Measurements from ENCODE around the gene SERTAD2.

The SERTAD2 gene

DNA sequence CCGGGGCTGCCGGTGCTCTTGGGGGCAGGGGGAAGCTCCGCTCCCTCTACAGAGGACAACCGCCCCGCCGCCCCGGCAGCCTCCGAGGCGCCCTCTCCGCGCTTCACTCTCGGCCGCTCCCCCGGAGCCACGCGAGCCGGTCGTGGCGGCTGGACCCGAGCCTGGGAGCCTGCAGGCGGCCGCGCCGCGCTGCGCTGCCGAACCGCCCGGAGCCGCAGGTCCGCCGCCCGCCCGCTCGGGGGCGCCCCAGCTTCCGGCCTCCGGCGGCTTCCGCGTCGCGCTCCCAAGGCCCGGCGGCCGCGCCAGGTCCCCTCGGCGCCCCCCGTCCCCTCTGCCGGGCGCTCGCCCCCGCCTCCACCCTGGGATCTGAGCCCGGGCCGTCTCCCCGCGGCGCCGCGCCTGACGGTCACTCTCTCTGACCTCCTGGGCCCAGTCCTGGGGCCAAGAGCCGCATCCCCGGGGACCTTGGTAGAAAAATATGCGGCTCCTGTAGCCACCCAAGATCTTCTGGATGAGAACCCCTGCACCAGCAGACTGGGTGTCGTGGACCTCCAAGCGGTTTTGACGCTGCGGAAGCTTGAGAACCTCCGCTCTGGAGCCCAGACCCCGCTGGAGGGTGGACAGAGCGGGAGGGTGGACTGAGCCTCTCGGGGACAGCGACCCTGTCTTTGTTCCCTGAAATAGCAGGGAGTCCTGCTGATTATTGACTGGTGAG is 44.3 kb downstream of the SERTAD2 start:
- peak; percentile 65 for DNase-seq (ENCODE audit: low spot score)
- no peak for FAIRE-seq

GRCh38 chr2:64608867-64609226 is 44.9 kb downstream of the SERTAD2 start:
- DNase-seq (ENCODE audit: low spot score): no peak
- no peak for FAIRE-seq

GRCh38 chr2:64607381-64608304 is 46.1 kb downstream of the SERTAD2 start:
- FAIRE-seq (no peak), DNase-seq (ENCODE audit: low spot score) (no peak)

GRCh38 chr2:64606479-64607363 is 47.0 kb downstream of the SERTAD2 start:
- no peak for DNase-seq (ENCODE audit: low spot score)

DNA sequence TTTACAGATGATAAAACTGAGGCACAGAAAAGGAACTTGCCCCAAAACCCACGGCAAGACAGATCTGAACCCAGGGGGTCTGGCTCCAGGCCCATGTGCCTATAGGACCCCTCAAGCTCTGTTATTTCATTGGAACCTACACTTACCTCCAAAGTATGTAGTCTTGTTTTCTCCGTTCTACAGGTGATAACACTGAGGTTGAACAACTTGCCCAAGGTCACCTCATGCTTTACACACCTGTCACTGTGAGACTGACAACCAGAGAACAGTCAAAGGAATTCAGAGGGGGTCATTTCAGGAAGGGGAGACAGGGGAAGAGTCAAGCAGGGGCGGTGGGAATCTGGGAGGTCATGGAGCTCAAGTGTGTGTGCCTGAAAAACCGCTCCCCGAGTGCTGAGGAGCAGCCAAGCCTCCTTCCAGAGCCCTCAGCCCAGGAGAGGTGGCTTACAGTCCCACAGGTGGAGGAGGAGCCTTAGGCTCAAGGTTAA is 47.7 kb downstream of the SERTAD2 start:
- FAIRE-seq (no peak), DNase-seq (ENCODE audit: low spot score) (no peak)

More at GRCh38 chr2:64606479-64607363, 47.0 kb downstream of the SERTAD2 start:
- no peak for FAIRE-seq

- FAIRE-seq (no peak), DNase-seq (ENCODE audit: low spot score) (no peak)
These were observed 48.7 kb downstream of the SERTAD2 start for GRCh38 chr2:64605026-64605471.

DNA sequence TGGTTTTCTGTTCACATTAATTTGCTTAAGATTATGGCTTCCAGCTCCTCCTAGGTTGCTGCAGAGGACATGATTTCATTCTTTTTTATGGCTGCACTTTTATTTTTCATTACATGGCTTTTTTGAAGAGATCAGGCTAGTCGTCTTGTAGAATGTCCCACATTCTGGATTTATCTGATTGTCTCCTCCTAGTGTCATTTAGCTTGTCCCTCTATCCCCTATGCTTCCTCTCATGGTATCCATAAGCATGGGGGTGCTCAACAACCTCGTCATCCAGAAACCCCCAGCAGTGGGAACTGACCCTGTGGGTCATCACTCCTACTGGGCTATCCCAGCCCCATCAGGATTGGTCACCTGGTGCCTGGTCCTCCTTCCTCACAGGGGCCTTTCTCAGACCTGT is 49.6 kb downstream of the SERTAD2 start:
- FAIRE-seq: no peak

DNA sequence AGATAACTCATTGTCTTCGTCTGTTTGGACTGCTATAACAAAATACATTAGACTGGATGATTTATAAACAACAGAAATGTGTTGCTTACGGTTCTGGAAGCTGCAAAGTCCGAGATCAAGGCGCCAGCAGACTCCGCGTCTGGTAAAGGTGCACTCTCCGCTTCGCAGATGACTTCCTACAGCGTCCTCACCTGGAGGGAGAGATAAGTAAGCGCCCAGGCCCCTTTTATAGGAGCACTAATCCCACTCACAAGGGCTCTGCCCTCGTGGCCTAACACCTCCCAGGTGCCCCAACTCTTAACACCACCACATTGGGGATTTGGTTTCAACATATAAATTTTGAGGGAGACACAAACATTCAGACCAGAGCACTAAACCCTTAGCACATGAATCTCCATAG is 51.3 kb downstream of the SERTAD2 start:
- DNase-seq (ENCODE audit: low spot score) (no peak), FAIRE-seq (no peak)

More for the DNA sequence above, 49.6 kb downstream of the SERTAD2 start:
- no peak for DNase-seq (ENCODE audit: low spot score)

- no peak for FAIRE-seq
These were observed 51.8 kb downstream of the SERTAD2 start for GRCh38 chr2:64601785-64602391.

GRCh38 chr2:64601034-64601754 is 52.5 kb downstream of the SERTAD2 start:
- DNase-seq (ENCODE audit: low spot score) (no peak), FAIRE-seq (no peak)

More at GRCh38 chr2:64601785-64602391, 51.8 kb downstream of the SERTAD2 start:
- DNase-seq (ENCODE audit: low spot score): no peak

GRCh38 chr2:64599469-64599868 is 54.2 kb downstream of the SERTAD2 start:
- FAIRE-seq (no peak), DNase-seq (ENCODE audit: low spot score) (no peak)

DNA sequence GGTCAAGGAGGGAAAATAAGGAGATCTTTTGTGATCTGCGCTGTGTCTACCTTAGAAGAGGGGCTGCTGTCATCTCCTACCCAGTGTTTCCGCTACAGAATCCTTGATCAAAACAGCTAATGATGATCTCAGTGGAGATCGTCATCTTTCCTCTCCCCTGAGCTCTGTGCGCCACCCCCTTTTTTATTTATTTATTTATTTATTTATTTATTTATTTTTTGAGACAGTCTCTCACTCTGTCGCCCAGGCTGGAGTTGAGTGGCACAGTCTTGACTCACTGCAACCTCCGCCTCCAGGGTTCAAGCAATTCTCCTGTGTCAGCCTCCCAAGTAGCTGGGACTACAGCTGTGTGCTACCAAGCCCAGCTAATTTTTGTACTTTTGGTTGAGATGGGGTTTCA is 55.5 kb downstream of the SERTAD2 start:
- no peak for DNase-seq (ENCODE audit: low spot score)
- FAIRE-seq: no peak

DNA sequence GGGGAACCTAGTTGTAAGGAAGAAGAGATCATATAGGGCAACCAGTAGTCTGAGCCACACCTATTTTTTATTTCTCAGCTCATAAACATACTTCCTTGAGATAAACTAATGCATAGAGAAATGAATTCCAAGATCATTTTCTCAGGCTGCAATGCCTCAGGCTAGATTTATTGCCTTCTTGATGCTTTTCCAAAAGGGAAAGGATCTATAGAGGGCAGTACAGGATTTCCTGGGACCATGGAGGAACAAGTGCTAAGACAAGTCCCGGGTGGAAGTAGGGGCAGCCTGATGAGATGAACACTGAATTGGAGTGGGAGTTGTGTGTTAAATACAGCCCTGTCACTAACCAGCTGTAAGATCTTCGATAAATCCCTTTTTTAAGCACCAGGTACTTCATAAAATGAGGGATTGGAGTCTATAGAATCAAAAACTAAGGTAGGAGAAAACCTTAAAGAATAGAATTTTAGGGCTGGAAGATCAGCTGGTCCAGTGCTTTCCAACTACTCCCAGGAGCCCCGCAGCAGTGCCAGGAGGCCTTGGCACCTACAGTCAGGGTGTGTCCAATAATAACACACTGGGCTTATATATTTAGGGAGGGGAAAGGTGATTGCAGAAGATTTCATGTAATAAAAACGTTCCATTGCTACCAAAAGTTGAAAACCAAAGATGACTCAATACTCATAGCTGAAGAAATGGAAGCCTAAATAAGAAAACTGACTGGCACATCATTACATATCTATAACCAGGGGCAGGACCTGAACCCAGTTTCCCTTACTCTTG is 58.1 kb downstream of the SERTAD2 start:
- DNase-seq (ENCODE audit: low spot score): no peak
- no peak for FAIRE-seq

DNA sequence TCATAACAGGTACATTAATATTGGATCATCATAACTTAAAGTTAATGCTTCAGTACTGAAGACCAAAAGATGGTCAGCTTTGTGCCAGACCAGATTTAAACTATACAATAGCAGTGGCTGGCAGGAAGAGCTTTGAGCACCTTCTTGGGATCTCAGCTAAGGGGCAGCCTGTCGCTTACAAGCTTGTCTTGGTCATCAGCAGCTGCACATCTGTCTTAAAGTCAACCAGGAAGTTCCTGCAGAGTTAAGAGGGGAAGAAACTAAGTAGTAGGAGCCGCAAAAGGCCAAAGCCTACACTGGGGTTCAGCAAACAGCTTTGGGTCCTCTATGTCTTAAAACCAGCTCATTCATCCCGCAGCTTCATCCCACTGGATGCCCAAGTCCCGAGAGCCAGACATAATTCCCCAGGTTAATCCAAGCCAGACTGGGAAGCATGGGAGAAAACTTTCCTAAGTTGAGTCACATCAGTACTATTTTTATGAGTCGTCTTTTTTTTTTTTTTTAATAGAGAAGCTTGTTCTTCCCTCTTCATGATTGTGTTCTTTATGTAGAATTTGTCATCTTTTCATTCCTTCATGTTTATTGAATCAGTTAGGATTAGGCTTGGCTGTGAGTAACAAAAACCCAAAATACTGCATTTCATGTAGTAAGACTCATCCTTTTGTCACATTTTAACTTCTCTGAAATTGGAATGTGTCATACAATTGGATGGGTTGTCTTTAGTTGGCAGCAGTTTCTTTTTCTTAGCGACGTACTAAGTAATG is 59.3 kb downstream of the SERTAD2 start:
- DNase-seq (ENCODE audit: low spot score): no peak
- FAIRE-seq: no peak

DNA sequence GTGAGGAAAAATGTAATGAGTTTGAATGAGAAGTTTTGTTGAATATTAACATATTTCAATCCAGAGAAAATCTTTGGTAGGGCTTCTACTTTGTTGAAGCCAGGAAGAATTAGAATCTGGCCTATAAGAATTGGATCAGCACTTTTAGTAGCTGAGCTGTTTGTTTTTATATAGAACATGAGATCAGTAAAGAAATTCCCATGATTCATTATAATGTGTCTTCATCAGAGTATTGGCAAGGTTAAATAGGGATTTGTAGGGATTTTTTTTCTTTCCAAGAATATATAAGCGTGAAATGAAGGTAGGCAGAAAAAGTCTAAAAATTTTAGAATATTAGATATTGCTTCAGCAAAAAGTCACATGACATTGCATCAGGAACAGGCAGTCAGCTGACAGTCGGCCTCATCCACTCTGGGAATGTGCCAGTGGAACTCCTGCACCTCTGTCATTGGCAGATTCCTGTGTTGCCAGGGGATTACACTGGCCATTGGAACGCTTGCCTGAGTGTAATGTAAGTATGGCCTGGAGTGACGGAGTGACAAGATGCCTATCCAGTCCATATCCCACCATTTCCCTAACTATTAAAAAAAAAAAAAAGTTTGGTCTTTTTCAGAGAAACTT is 60.6 kb downstream of the SERTAD2 start:
- FAIRE-seq: no peak

GRCh38 chr2:64591188-64591587 is 62.5 kb downstream of the SERTAD2 start:
- FAIRE-seq (no peak), DNase-seq (ENCODE audit: low spot score) (no peak)

More for the DNA sequence above, 60.6 kb downstream of the SERTAD2 start:
- no peak for DNase-seq (ENCODE audit: low spot score)

DNA sequence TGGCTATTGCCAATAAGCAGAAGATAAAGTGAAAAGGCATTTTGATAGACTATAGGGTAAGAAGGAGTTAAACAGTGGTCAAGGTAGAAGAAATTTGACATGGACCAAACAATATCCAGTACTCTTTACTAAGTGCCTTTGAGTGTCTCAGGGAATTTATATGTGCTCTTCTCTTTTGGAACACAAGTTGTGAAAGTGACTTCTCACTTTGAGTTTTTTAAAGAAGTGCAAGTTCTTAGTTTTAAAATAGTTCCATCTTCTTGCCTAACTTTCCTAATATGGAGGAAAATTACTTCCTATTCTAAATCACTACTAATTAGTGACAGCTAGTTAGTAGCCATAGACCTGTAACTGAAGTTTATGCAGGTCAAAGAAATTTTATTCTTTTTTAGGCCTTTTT is 66.2 kb downstream of the SERTAD2 start:
- no peak for DNase-seq (ENCODE audit: low spot score)
- no peak for FAIRE-seq

DNA sequence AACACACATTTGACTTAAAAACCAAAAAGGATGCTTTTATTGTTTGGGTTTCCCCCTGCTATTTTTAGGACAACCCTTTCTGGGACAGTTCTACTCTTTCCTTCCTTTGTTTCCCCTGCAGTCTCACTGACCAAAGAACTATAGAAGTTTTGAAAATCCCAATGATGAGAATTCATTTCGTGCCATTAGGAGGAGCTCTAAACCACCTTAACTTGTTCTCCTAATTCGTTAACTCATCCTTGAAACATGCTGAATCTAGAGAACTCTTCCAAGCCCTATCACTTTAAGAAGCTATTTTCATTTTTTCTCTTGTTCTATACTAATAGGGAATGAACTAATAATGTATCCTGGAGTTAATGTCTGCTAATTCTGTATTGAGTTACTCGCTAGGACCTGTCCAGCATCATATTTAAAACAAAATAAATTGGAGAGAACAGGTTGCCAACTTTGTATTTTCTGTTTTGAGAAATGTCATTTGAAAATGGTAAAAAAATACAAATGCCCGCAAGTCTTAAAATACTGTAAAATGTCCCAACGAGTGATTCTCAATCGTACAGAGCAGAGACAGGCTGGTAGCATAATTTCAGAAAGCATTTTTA is 66.7 kb downstream of the SERTAD2 start:
- DNase-seq (ENCODE audit: low spot score): peak; percentile 54
- FAIRE-seq: no peak

Data from urothelium cell line (cell line).